Muscle layer of duodenum (tissue), 2 donors: ENCODE results near the gene GRIN1.

ENCODE experiments used
- H3K27ac ChIP-seq: one replicate; pipeline ENCODE4 v1.7.0; 2013; ENCODE audit warnings: mild to moderate bottlenecking, low read length
- H3K27me3 ChIP-seq: one replicate; pipeline ENCODE4 v1.7.0; 2013; ENCODE audit warnings: low read depth, mild to moderate bottlenecking, control low read depth, low read length
- H3K36me3 ChIP-seq, 2 donors: one replicate each; pipeline ENCODE4 v1.7.0; 2013; ENCODE audit warnings: low read length in 2 of 2, control low read depth in 1 of 2, mild to moderate bottlenecking in 1 of 2; ENCODE audit not compliant: insufficient read depth in 2 of 2, control insufficient read depth in 1 of 2
- H3K4me1 ChIP-seq, 2 donors: one replicate each; pipeline ENCODE4 v1.7.0; 2013; ENCODE audit warnings: low read length in 2 of 2, mild to moderate bottlenecking in 2 of 2, control low read depth in 1 of 2, moderate library complexity in 1 of 2; ENCODE audit not compliant: insufficient read depth in 2 of 2, control insufficient read depth in 1 of 2
- H3K4me3 ChIP-seq, 2 donors: one replicate each; pipeline ENCODE4 v1.7.0; 2013; ENCODE audit warnings: low read length in 2 of 2, low read depth in 1 of 2, mild to moderate bottlenecking in 1 of 2
- H3K9me3 ChIP-seq, 2 donors: one replicate each; pipeline ENCODE4 v1.7.0; 2013; ENCODE audit warnings: low read length in 2 of 2, control low read depth in 1 of 2, mild to moderate bottlenecking in 1 of 2; ENCODE audit not compliant: control insufficient read depth in 1 of 2
- donor health status: healthy.

Gene GRIN1

DNA sequence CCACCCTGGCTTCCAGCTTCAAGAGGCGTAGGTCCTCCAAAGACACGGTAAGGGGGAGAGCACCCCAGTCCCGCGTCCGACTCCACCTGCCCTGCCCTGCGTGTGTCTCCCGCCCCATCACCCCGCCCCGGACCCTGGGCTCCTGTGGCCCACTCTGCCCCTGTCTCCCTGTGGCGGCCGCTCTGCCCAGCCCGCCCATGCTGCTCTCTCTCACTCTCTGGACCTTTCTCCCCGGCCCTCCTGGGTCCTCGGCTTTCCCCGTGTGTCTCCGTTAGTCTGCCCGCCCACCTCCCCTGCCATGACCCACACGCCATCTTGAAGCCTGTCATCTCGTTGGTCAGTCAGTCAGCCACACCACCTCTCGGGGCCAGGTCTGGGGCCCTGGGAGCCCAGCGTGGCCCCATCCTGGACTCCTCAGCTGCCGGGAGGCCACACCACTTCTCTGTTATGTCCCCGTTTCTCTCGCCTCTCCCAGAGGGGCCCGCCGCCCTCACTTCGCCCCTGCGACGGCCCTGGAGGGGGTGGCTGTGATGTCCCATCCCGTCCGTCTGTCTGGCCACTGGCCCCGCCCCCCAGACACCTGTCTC is 26.4 kb downstream of the GRIN1 start:
- H3K27me3 ChIP-seq, result peaks cover 36% of the 10 kb centered on the region
- no peaks in the 10 kb centered on the region for H3K36me3 ChIP-seq
- no peak overlapping the region for H3K27ac ChIP-seq
- no peak overlapping the region for H3K4me3 ChIP-seq
- H3K4me1 ChIP-seq, result peaks cover 0 to 55% of the 10 kb centered on the region in 2 donors
- no peaks in the 10 kb centered on the region for H3K9me3 ChIP-seq

GRCh38 chr9:137166380-137167229 is 27.7 kb downstream of the GRIN1 start:
- Histone ChIP-seq H3K4me3 (no peak overlapping the region), H3K36me3 (no peaks in the 10 kb centered on the region), H3K4me1 (peaks cover 0 to 51% of the 10 kb centered on the region in 2 donors), H3K27ac (no peak overlapping the region), H3K27me3 (peaks cover 43% of the 10 kb centered on the region), H3K9me3 (no peaks in the 10 kb centered on the region)

GRCh38 chr9:137167277-137167746 is 28.4 kb downstream of the GRIN1 start:
- H3K9me3 ChIP-seq, result no peaks in the 10 kb centered on the region
- H3K4me1 ChIP-seq, result peaks cover 0 to 44% of the 10 kb centered on the region in 2 donors
- H3K4me3 ChIP-seq, result no peak overlapping the region
- H3K27ac ChIP-seq, result no peak overlapping the region
- no peaks in the 10 kb centered on the region for H3K36me3 ChIP-seq
- H3K27me3 ChIP-seq, result peaks cover 43% of the 10 kb centered on the region

GRCh38 chr9:137167747-137168572 is 29.0 kb downstream of the GRIN1 start:
- H3K4me3 ChIP-seq, result peak overlapping the region in 1 of 2 donors; percentile 66
- peaks cover 37% of the 10 kb centered on the region for H3K27me3 ChIP-seq
- no peak overlapping the region for H3K27ac ChIP-seq

GRCh38 chr9:137168573-137168903 is 29.6 kb downstream of the GRIN1 start:
- Histone ChIP-seq H3K4me3 (peak overlapping the region in 1 of 2 donors; percentile 66), H3K27me3 (peaks cover 33% of the 10 kb centered on the region), H3K27ac (no peak overlapping the region), H3K4me1 (peaks cover 0 to 31% of the 10 kb centered on the region in 2 donors), H3K9me3 (no peaks in the 10 kb centered on the region), H3K36me3 (no peaks in the 10 kb centered on the region)

More at GRCh38 chr9:137167747-137168572, 29.0 kb downstream of the GRIN1 start:
- Histone ChIP-seq H3K4me1 (peaks cover 0 to 37% of the 10 kb centered on the region in 2 donors), H3K36me3 (no peaks in the 10 kb centered on the region), H3K9me3 (no peaks in the 10 kb centered on the region)

GRCh38 chr9:137168904-137169856 is 30.2 kb downstream of the GRIN1 start:
- Histone ChIP-seq H3K27ac (no peak overlapping the region), H3K4me1 (peaks cover 0 to 29% of the 10 kb centered on the region in 2 donors), H3K36me3 (no peaks in the 10 kb centered on the region), H3K4me3 (peak overlapping the region in 1 of 2 donors; percentile 66), H3K27me3 (peaks cover 28% of the 10 kb centered on the region), H3K9me3 (no peaks in the 10 kb centered on the region)

DNA sequence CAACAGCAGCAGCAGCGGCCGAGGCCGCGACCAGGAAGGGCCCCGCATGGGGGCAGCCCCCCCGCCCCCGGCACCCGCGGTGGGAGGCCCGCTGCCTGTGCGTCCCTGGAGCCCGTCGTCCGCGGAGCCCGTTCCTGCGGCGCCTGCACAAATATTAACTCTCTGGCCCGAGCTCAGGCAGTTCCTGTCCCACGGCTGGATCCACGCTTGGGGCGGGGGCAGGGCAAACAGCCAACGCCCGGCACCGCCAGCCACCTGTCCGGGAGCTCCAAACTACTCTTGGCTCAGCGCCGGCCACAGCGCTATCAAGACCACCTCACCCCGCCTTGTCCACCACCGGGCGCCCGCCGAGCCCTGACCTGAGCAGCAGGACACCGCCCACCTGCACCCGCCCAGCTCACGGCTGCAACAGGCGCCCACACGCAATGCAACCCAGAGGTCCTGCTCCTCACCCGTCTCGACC is 31.0 kb downstream of the GRIN1 start, which contains the start of gene LRRC26:
Gene LRRC26 (minus strand): TSS at position 156 of the 463 bp plus-strand sequence. CDS start 108 bp downstream, at position 48.
- H3K4me1 ChIP-seq, result peaks cover 0 to 29% of the 10 kb centered on the region in 2 donors
- H3K4me3 ChIP-seq, result peak within 1 kb of the TSS in 1 of 2 donors; percentile 66
- H3K27me3 ChIP-seq, result peaks cover 26% of the 10 kb centered on the region
- H3K27ac ChIP-seq, result no peak within 1 kb of the TSS
- H3K36me3 ChIP-seq, result no peaks in the 10 kb centered on the region
- no peaks in the 10 kb centered on the region for H3K9me3 ChIP-seq

- no peak overlapping the region for H3K4me3 ChIP-seq
- no peaks in the 10 kb centered on the region for H3K9me3 ChIP-seq
- no peak overlapping the region for H3K27ac ChIP-seq
- peaks cover 0 to 29% of the 10 kb centered on the region in 2 donors for H3K4me1 ChIP-seq
- no peaks in the 10 kb centered on the region for H3K36me3 ChIP-seq
- peaks cover 23% of the 10 kb centered on the region for H3K27me3 ChIP-seq
Observed at GRCh38 chr9:137170486-137171148, 31.7 kb downstream of the GRIN1 start.

DNA sequence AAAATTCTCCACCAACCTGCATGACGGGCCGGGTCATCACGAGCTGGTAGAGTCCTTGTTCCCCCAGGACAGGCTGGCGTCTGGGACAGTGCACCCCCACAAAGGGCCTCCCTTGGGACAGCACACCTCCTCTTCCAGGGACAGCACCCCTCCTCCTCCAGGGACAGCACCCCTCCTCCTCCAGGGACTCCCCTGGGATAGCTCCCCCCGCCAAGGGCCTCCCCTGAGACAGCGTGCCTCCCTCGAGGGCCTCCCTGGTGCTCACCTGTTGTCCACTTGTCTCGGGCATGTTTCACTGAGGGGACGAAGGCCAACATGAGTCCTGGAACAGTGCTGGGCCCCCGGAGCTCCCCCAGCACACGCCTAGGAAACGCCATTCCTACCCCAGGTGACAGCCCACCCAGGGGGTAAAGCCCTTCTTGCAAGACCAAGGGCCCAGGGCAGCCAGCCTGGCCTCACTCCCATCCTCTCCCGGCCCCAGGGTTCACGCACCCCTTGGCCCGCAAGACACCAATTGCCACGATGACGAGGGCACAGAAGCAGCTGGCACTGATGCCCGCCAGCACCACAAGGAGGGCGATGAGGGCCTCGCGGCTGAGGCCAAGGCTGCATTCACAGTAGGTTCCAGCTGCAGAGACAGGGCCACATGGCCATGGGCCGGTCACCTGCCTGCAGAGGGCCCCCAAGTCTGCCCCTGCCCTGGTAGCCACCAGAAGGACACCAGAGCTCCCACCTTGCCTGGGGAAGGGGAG is 32.4 kb downstream of the GRIN1 start:
- Histone ChIP-seq H3K27ac (no peak overlapping the region), H3K9me3 (no peaks in the 10 kb centered on the region), H3K4me1 (peaks cover 0 to 29% of the 10 kb centered on the region in 2 donors), H3K36me3 (no peaks in the 10 kb centered on the region), H3K4me3 (no peak overlapping the region), H3K27me3 (peaks cover 19% of the 10 kb centered on the region)
